ENCODE data around the gene WNT3A. TPM values are rescaled to one million over a fixed set of nuclear protein-coding genes. Genes with fewer than 3 reads are reported as not detected.

WNT3A gene
- total and polyA plus RNA-seq, 2 of the 4 experiments (the other 2 are of a cell fraction), result not detected

DNA sequence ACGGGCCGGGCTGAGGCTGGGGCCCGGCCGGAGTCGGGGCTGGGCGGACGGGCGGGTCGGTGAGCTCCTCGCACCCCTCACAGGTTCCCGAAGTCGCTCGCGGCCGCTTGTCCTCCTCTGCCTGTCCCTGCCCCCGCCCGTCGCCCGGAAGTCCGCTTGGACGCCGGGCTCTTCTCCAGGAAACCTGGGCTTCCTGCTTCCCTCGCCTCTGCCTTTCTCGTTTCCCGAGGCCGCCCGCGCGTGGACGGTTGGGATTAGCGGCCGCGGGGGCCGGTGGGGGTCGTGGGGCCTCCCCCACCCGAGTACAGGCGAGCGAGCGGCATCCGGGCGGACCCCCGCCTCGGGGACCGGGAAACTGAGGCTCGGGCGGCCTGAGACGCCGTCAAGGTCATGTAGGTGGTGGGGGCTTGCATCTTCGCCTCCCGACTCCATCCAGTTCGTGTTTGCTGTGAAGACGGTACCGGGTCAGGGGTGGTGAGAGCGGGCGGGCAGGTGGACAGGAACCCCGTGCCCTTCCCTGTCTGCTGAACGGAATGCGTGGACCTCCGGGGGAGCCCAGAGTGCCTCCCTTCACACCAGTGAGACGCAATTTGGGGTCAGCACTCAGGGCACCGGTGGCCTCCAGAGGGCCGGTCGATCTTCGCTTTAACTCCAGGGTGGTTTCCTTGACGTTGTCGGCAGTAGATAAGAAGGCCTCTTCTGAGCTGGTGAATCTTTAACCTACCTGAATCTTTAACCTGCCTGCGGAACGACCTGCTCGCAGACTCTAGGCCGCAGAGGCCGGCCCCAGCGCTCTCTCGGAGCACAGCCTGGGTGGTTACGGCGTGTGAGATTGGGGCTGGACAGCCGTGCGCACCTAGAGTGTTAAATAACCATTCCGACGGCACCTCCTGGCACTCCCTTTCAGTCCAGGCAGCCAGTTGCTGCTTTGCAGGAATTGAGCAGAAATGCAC lies 76.4 kb downstream of the WNT3A start:
- peaks cover 4% of the 10 kb centered on the region; the same call in 1 of the 2 replicates for H3K36me3 ChIP-seq (ENCODE audit: control insufficient read depth, insufficient read depth, low read length)
- H2AK9ac ChIP-seq (replicated peaks; ENCODE audit: low read depth, low read length, poor library complexity), result peak overlapping the region; percentile 100
- peak; percentile 29 for DNase-seq
- ATAC-seq (ENCODE audit: low read depth), result peak; percentile 8
- no peak overlapping the region for H2BK15ac ChIP-seq (ENCODE audit: low read depth, low read length)
- peak overlapping the region; percentile 100 for H3K4me3 ChIP-seq (ENCODE audit: insufficient read depth, low read depth, low read length)
- in situ Hi-C loops (cut with MboI; ENCODE audit: low sequenced_read_pairs) (loop anchor here (10.0 kb wide), 1 partner anchor 318 kb away; no protein-coding TSS in a partner anchor), dilution Hi-C loops (cut with HindIII; ENCODE audit: low sequenced_read_pairs, unreplicated experiment) (no loop called here), intact Hi-C loops (cut with micrococcal nuclease) (loop anchor here (5.0 to 10.0 kb wide), 4 partner anchors 86 to 598 kb away; partner anchors contain the start of gene WNT9A)
- peak overlapping the region; percentile 76 for H3K18ac ChIP-seq (ENCODE audit: low read depth, low read length)
- H3K27ac ChIP-seq (ENCODE audit: insufficient read depth, low read length), result peak overlapping the region; percentile 99
- H3K9me3 ChIP-seq (ENCODE audit: control insufficient read depth, insufficient read depth, low read length), result no peaks in the 10 kb centered on the region
- H3K27me3 ChIP-seq (ENCODE audit: control insufficient read depth, insufficient read depth, low read length), result no peaks in the 10 kb centered on the region
- peak overlapping the region; percentile 17; the same call in 1 of the 2 replicates for H2BK120ac ChIP-seq (ENCODE audit: low read depth, low read length)
- peaks cover under 1 to 46% of the 10 kb centered on the region in 2 experiments; a peak in 2 of 4 replicates for H3K79me1 ChIP-seq (ENCODE audit: low read depth in 1 of 2, low read length in 2 of 2)
- H4K5ac ChIP-seq (ENCODE audit: low read depth, low read length), result peak overlapping the region; percentile 86
- H3K4ac ChIP-seq (ENCODE audit: low read depth, low read length), result peak overlapping the region; percentile 98
- H3K4me2 ChIP-seq (ENCODE audit: low read depth, low read length), result peak overlapping the region; percentile 98
- BruUV-seq (replicated peaks), result no TSS peak
- no peak overlapping the region for H2BK20ac ChIP-seq (ENCODE audit: low read depth, low read length)
- POLR2A ChIA-PET (ENCODE audit: unreplicated experiment), result no interaction called here
- WGBS, 2 experiments (ENCODE audit: extremely low coverage in 2 of 2, insufficient read length in 1 of 2), result 1% methylated on average over 32 of the region's 79 CpGs; no CpG with 5 or more reads in 1 of the 2 experiments
- H4K20me1 ChIP-seq (ENCODE audit: insufficient read depth, low read length), result peaks cover 58% of the 10 kb centered on the region
- H3K4me1 ChIP-seq (ENCODE audit: control insufficient read depth, insufficient read depth, low read length), result peaks cover 27% of the 10 kb centered on the region
- H3K9me1 ChIP-seq (ENCODE audit: insufficient read depth, low read length), result peaks cover 18% of the 10 kb centered on the region
- peak overlapping the region; percentile 77 to 89 for H4K8ac ChIP-seq (ENCODE audit: low read depth in 2 of 2, low read length in 2 of 2)
- TF ChIP-seq CHD1 (IDR thresholded peaks at IDR 0.05; ENCODE audit: low read depth, low read length) (peak; percentile 61; the same call in 1 of the 2 replicates), USF2 (IDR thresholded peaks at IDR 0.05; ENCODE audit: low read depth, low read length) (no peak)
- peak overlapping the region; percentile 99 for H3K9ac ChIP-seq (ENCODE audit: low read depth, low read length)
- CTCF ChIA-PET, result no interaction called here
- peak overlapping the region; percentile 92 for H4K91ac ChIP-seq (ENCODE audit: insufficient read depth, low read depth, low read length)
- peak overlapping the region; percentile 83 for H3K56ac ChIP-seq (ENCODE audit: extremely low read depth, insufficient read depth, low read length)
- H3K14ac ChIP-seq (replicated peaks; ENCODE audit: low read depth, low read length), result peak overlapping the region; percentile 62
- H3K23ac ChIP-seq (ENCODE audit: low read depth, low read length), result peak overlapping the region; percentile 87
- H2AFZ ChIP-seq (replicated peaks; ENCODE audit: low read length, poor library complexity), result peak overlapping the region; percentile 80
- H2AK5ac ChIP-seq (ENCODE audit: low read depth, low read length), result peak overlapping the region; percentile 100
- peak overlapping the region; percentile 97 for H2BK5ac ChIP-seq (ENCODE audit: low read depth, low read length, poor library complexity, severe bottlenecking)
